GM23338 (cell line): ENCODE results near the gene ATP5ME. TPM values are rescaled to one million over a fixed set of nuclear protein-coding genes. Genes with fewer than 3 reads are reported as not detected.
A peak's percentile ranks its signal among the peaks of the same experiment; 100 is the strongest.

Experiments
- ATAC-seq: fragments of 200-7000 bp; cut with Tn5 transposase; 3 replicates; pipeline ENCODE4 v1.9.1; 2020
- DNase-seq: peaks from one replicate; pipeline ENCODE4 v3.0.0-alpha.2; 2015; ENCODE audit warnings: low spot score
- H2AFZ ChIP-seq: fragments of 200-600 bp; sonication (generic); 2 replicates; pipeline ENCODE4 v1.8.0; 2016; ENCODE audit warnings: antibody characterized with exemption, mild to moderate bottlenecking, moderate library complexity
- H3F3A ChIP-seq: fragments of 200-600 bp; sonication (generic); replicated peaks from 2 replicates; pipeline ENCODE4 v1.8.0; 2017; ENCODE audit warnings: antibody characterized with exemption, mixed run types, low read depth
- H3K27ac ChIP-seq: fragments of 200-600 bp; sonication (generic); 2 replicates; pipeline ENCODE4 v1.6.1; 2016; ENCODE audit warnings: low read depth
- H3K27me3 ChIP-seq: fragments of 200-600 bp; sonication (generic); 2 replicates; pipeline ENCODE4 v1.8.0; 2016; ENCODE audit warnings: mild to moderate bottlenecking, mixed run types, moderate library complexity; ENCODE audit not compliant: insufficient read depth
- H3K36me3 ChIP-seq: fragments of 200-600 bp; sonication (generic); 2 replicates; pipeline ENCODE4 v1.8.0; 2016; ENCODE audit warnings: mild to moderate bottlenecking; ENCODE audit not compliant: insufficient read depth
- H3K4me1 ChIP-seq: fragments of 200-600 bp; sonication (generic); 2 replicates; pipeline ENCODE4 v1.8.0; 2016; ENCODE audit warnings: mild to moderate bottlenecking, moderate library complexity; ENCODE audit not compliant: insufficient read depth
- H3K4me2 ChIP-seq: fragments of 200-600 bp; sonication (generic); 2 replicates; pipeline ENCODE4 v1.7.1; 2017; ENCODE audit warnings: mixed run types
- H3K4me3 ChIP-seq: fragments of 200-600 bp; sonication (generic); 2 replicates; pipeline ENCODE4 v1.6.1; 2016; ENCODE audit warnings: mixed run types
- H3K79me2 ChIP-seq: fragments of 200-600 bp; sonication (generic); replicated peaks from 2 replicates; pipeline ENCODE4 v1.8.0; 2017; ENCODE audit warnings: mild to moderate bottlenecking; ENCODE audit not compliant: insufficient read depth
- H3K9me2 ChIP-seq: fragments of 200-600 bp; sonication (generic); 2 replicates; pipeline ENCODE4 v1.8.0; 2017; ENCODE audit not compliant: insufficient read depth
- H4K20me1 ChIP-seq: fragments of 200-600 bp; sonication (generic); replicated peaks from 2 replicates; pipeline ENCODE4 v1.8.0; 2017; ENCODE audit warnings: mild to moderate bottlenecking; ENCODE audit not compliant: insufficient read depth
- H3K27ac Mint-ChIP-seq: 2 replicates; pipeline ENCODE4 v1.8.0; 2020; ENCODE audit warnings: inconsistent platforms, mild to moderate bottlenecking, moderate library complexity, mixed read lengths
- H3K27me3 Mint-ChIP-seq: 3 replicates; pipeline ENCODE4 v1.8.0; 2022; ENCODE audit warnings: low read depth, mild to moderate bottlenecking, moderate library complexity, mixed read lengths, inconsistent platforms; ENCODE audit not compliant: insufficient read depth, poor library complexity
- H3K36me3 Mint-ChIP-seq: 3 replicates; pipeline ENCODE4 v1.8.0; 2021; ENCODE audit warnings: low read depth, mild to moderate bottlenecking, inconsistent platforms, moderate library complexity, mixed read lengths
- H3K4me1 Mint-ChIP-seq: 3 replicates; pipeline ENCODE4 v1.8.0; 2020; ENCODE audit warnings: mild to moderate bottlenecking, inconsistent platforms, mixed read lengths
- H3K4me3 Mint-ChIP-seq: 3 replicates; pipeline ENCODE4 v1.8.0; 2021; ENCODE audit warnings: moderate library complexity, mild to moderate bottlenecking, inconsistent platforms, mixed read lengths
- H3K9me3 Mint-ChIP-seq: 3 replicates; pipeline ENCODE4 v1.8.0; 2020; ENCODE audit warnings: moderate library complexity, mild to moderate bottlenecking, inconsistent platforms, mixed read lengths
- CREB1 ChIP-seq: fragments of 250-450 bp; sonication (Bioruptor Pico); IDR thresholded peaks from 2 replicates; pipeline ENCODE4 v1.5.0; 2020; ENCODE audit warnings: low read depth, mild to moderate bottlenecking, moderate library complexity
- EZH2 ChIP-seq: fragments of 200-600 bp; sonication (generic); IDR thresholded peaks from one replicate; pipeline ENCODE4 v1.8.0; 2017; ENCODE audit warnings: antibody characterized with exemption, mild to moderate bottlenecking, low read depth; ENCODE audit not compliant: unreplicated experiment
- JUNB ChIP-seq: IDR thresholded peaks from one replicate; pipeline ENCODE4 v1.6.1; 2016; ENCODE audit warnings: antibody characterized with exemption; ENCODE audit not compliant: unreplicated experiment
- NANOG ChIP-seq: IDR thresholded peaks from 2 replicates; pipeline ENCODE4 v1.6.1; 2016; ENCODE audit warnings: antibody characterized with exemption, borderline replicate concordance
- STAT1 ChIP-seq: IDR thresholded peaks from one replicate; pipeline ENCODE4 v1.6.1; 2016; ENCODE audit warnings: antibody characterized with exemption; ENCODE audit not compliant: unreplicated experiment
- ZNF331 ChIP-seq: fragments of 250-450 bp; sonication (Bioruptor Pico); IDR thresholded peaks from 2 replicates; pipeline ENCODE4 v1.5.0; 2020; ENCODE audit warnings: low read depth, mild to moderate bottlenecking, moderate library complexity
- polyA plus RNA-seq: library from polyadenylated mRNA; unstranded; fragments of >200 nt; fragmentation: Nextera tagmentation; extraction: Ambion mirVana; gene quantifications from 2 replicates; pipeline ENCODE4 v1.2.1, GENCODE V29; 2016
- total RNA-seq: library from RNA; depleted of rRNA; stranded (reverse); fragments of >200 nt; shearing (Covaris generic); gene quantifications from 2 replicates; pipeline ENCODE4 v1.2.3, GENCODE V29; 2014
- TF ChIP-seq, protein P1 (sequence below): fragments of 250-450 bp; sonication (Bioruptor Pico); IDR thresholded peaks from 2 replicates; pipeline ENCODE4 v1.5.0; 2020; ENCODE audit warnings: mild to moderate bottlenecking, moderate library complexity

Gene ATP5ME
- total and polyA plus RNA-seq, 2 experiments from 2014 or later = 60.5 to 2,021 TPM

DNA sequence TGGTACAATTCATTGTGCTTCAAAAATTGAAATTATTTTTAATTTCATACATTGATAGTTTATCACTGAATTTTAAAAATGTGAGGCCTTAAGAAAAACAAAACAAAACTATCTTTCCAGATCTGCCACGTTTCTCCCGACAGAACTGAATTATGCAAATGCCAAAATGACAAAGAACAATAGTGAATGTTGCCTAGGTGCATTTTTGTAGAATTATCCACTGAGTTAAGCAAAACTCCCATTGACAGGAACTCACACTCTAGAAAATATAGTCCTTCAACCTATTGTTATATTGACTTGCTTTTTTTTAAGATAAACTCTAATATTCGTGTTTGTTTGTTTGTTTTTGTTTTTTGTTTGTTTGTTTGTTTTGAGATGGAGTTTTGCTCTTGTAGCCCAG is 38.0 kb upstream of the ATP5ME start:
- Histone ChIP-seq H3K36me3 (0 out of 2 replicates have a peak, but pooled peaks cover 3% of the 10 kb centered on the region), H4K20me1 (peaks cover 33% of the 10 kb centered on the region), H3K79me2 (peaks cover 65% of the 10 kb centered on the region), H3K4me1 (no peaks in the 10 kb centered on the region), H3K4me2 (no peak overlapping the region), H3K27ac (no peak overlapping the region), H3K4me3 (no peak overlapping the region), H3K27me3 (no peaks in the 10 kb centered on the region), H2AFZ (no peak overlapping the region), H3F3A (no peaks in the 10 kb centered on the region), H3K9me2 (no peaks in the 10 kb centered on the region)
- no peak overlapping the region for H3K27ac Mint-ChIP-seq
- H3K27me3 Mint-ChIP-seq = peaks cover 4% of the 10 kb centered on the region
- H3K9me3 Mint-ChIP-seq = no peaks in the 10 kb centered on the region
- ATAC-seq (no peak), DNase-seq (no peak)
- H3K36me3 Mint-ChIP-seq = peaks cover 35% of the 10 kb centered on the region
- TF ChIP-seq STAT1 = no peak
- TF ChIP-seq CREB1 (CRISPR knock-in tag) = no peak
- no peak for TF ChIP-seq EZH2
- TF ChIP-seq, protein P1, sequence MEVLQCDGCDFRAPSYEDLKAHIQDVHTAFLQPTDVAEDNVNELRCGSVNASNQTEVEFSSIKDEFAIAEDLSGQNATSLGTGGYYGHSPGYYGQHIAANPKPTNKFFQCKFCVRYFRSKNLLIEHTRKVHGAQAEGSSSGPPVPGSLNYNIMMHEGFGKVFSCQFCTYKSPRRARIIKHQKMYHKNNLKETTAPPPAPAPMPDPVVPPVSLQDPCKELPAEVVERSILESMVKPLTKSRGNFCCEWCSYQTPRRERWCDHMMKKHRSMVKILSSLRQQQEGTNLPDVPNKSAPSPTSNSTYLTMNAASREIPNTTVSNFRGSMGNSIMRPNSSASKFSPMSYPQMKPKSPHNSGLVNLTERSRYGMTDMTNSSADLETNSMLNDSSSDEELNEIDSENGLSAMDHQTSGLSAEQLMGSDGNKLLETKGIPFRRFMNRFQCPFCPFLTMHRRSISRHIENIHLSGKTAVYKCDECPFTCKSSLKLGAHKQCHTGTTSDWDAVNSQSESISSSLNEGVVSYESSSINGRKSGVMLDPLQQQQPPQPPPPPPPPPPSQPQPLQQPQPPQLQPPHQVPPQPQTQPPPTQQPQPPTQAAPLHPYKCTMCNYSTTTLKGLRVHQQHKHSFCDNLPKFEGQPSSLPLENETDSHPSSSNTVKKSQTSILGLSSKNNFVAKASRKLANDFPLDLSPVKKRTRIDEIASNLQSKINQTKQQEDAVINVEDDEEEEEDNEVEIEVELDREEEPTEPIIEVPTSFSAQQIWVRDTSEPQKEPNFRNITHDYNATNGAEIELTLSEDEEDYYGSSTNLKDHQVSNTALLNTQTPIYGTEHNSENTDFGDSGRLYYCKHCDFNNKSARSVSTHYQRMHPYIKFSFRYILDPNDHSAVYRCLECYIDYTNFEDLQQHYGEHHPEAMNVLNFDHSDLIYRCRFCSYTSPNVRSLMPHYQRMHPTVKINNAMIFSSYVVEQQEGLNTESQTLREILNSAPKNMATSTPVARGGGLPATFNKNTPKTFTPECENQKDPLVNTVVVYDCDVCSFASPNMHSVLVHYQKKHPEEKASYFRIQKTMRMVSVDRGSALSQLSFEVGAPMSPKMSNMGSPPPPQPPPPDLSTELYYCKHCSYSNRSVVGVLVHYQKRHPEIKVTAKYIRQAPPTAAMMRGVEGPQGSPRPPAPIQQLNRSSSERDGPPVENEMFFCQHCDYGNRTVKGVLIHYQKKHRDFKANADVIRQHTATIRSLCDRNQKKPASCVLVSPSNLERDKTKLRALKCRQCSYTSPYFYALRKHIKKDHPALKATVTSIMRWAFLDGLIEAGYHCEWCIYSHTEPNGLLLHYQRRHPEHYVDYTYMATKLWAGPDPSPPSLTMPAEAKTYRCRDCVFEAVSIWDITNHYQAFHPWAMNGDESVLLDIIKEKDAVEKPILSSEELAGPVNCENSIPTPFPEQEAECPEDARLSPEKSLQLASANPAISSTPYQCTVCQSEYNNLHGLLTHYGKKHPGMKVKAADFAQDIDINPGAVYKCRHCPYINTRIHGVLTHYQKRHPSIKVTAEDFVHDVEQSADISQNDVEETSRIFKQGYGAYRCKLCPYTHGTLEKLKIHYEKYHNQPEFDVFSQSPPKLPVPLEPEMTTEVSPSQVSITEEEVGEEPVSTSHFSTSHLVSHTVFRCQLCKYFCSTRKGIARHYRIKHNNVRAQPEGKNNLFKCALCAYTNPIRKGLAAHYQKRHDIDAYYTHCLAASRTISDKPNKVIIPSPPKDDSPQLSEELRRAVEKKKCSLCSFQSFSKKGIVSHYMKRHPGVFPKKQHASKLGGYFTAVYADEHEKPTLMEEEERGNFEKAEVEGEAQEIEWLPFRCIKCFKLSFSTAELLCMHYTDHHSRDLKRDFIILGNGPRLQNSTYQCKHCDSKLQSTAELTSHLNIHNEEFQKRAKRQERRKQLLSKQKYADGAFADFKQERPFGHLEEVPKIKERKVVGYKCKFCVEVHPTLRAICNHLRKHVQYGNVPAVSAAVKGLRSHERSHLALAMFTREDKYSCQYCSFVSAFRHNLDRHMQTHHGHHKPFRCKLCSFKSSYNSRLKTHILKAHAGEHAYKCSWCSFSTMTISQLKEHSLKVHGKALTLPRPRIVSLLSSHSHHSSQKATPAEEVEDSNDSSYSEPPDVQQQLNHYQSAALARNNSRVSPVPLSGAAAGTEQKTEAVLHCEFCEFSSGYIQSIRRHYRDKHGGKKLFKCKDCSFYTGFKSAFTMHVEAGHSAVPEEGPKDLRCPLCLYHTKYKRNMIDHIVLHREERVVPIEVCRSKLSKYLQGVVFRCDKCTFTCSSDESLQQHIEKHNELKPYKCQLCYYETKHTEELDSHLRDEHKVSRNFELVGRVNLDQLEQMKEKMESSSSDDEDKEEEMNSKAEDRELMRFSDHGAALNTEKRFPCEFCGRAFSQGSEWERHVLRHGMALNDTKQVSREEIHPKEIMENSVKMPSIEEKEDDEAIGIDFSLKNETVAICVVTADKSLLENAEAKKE (CRISPR knock-in tag) = no peak
- no peak for TF ChIP-seq JUNB
- no peak overlapping the region for H3K4me3 Mint-ChIP-seq
- H3K4me1 Mint-ChIP-seq = peaks cover 4% of the 10 kb centered on the region; the same call in 2 of the 3 replicates

DNA sequence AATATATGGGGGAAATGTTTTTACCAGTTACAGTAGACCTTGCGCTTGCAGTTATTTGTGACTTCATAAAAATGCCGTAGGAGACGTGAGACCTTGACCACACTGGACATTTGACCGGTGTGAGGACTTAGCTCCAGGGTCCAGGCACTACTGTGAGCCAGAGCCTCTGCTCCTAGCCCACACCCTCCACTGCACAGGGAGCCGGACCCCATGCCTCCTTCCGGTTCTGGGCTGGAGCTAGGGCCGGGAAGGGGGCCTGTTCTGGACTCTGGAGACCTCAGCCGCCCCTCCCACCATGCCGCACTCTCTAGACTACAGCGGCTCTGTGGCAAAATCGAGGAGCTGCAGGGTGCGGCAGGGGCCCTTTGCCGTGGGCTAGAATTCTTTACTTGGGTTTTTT is 36.8 kb upstream of the ATP5ME start:
- Histone ChIP-seq H2AFZ (no peak overlapping the region), H3K4me3 (no peak overlapping the region), H3F3A (no peaks in the 10 kb centered on the region), H3K27me3 (no peaks in the 10 kb centered on the region), H3K27ac (no peak overlapping the region), H4K20me1 (peaks cover 33% of the 10 kb centered on the region), H3K9me2 (no peaks in the 10 kb centered on the region), H3K79me2 (peaks cover 67% of the 10 kb centered on the region), H3K4me1 (no peaks in the 10 kb centered on the region), H3K36me3 (0 out of 2 replicates have a peak, but pooled peaks cover 3% of the 10 kb centered on the region), H3K4me2 (no peak overlapping the region)
- Mint-ChIP-seq H3K36me3 (peaks cover 35% of the 10 kb centered on the region), H3K4me3 (no peak overlapping the region), H3K27me3 (peaks cover 4% of the 10 kb centered on the region), H3K4me1 (peaks cover 4% of the 10 kb centered on the region; the same call in 2 of the 3 replicates), H3K9me3 (no peaks in the 10 kb centered on the region), H3K27ac (no peak overlapping the region)
- DNase-seq (no peak), ATAC-seq (peak; percentile 48)
- TF ChIP-seq, protein P1 (CRISPR knock-in tag) = no peak
- TF ChIP-seq NANOG (no peak), ZNF331 (CRISPR knock-in tag) (no peak)
